SKM-1 (cell line): ENCODE results near the gene SALL4.
"Not testable (repeated sequence)": the region's sequence is repeated elsewhere in the genome, so short reads cannot be mapped to it uniquely, and the experiment has no call there.

Experiments
- DNase-seq: peaks from one replicate; lab custom pipeline; 2025; ENCODE audit not compliant: unreplicated experiment; lab: John Stamatoyannopoulos, UW

SALL4 gene

GRCh38 chr20:51802170-51802751, at the start of gene SALL4:
Gene SALL4 (minus strand): TSS chr20:51802521. CDS start chr20:51802408, 113 bp downstream.
- no peak for DNase-seq

- DNase-seq: no peak
Measured at GRCh38 chr20:51848346-51848745, 46.0 kb upstream of the SALL4 start.

- no peak for DNase-seq
Measured at GRCh38 chr20:51840865-51841264, 38.5 kb upstream of the SALL4 start.

GRCh38 chr20:51837876-51838420, 35.6 kb upstream of the SALL4 start:
- no peak for DNase-seq

- DNase-seq: no peak
Measured at GRCh38 chr20:51837436-51837835, 35.1 kb upstream of the SALL4 start.

- DNase-seq: no peak
Measured at GRCh38 chr20:51833326-51833725, 31.0 kb upstream of the SALL4 start.

GRCh38 chr20:51832276-51832675, 30.0 kb upstream of the SALL4 start:
- no peak for DNase-seq

- no peak for DNase-seq
Measured at GRCh38 chr20:51831866-51832265, 29.5 kb upstream of the SALL4 start.

GRCh38 chr20:51830538-51830937, 28.2 kb upstream of the SALL4 start:
- no peak for DNase-seq

GRCh38 chr20:51828762-51829161, 26.4 kb upstream of the SALL4 start:
- DNase-seq: no peak

- no peak for DNase-seq
Measured at GRCh38 chr20:51826372-51826771, 24.1 kb upstream of the SALL4 start.

GRCh38 chr20:51818479-51819008, 16.2 kb upstream of the SALL4 start:
- no peak for DNase-seq

- DNase-seq: not testable (repeated sequence)
Measured at GRCh38 chr20:51816856-51817255, 14.5 kb upstream of the SALL4 start.

- DNase-seq: no peak
Measured at GRCh38 chr20:51815383-51816076, 13.2 kb upstream of the SALL4 start.

- DNase-seq: no peak
Measured at GRCh38 chr20:51812861-51813260, 10.5 kb upstream of the SALL4 start.

- DNase-seq: no peak
Measured at GRCh38 chr20:51811514-51812128, 9.3 kb upstream of the SALL4 start.

GRCh38 chr20:51811042-51811355, 8.7 kb upstream of the SALL4 start:
- no peak for DNase-seq

GRCh38 chr20:51810155-51811041, 8.1 kb upstream of the SALL4 start:
- DNase-seq: no peak

- DNase-seq: no peak
Measured at GRCh38 chr20:51807720-51808250, 5.5 kb upstream of the SALL4 start.

GRCh38 chr20:51804754-51805153, 2.4 kb upstream of the SALL4 start:
- no peak for DNase-seq
